GM12873 (cell line): ENCODE measurements around the gene HPX.

Experiments
- CTCF ChIP-seq: IDR thresholded peaks from 2 replicates; pipeline ENCODE4 v1.5.1; 2012; ENCODE audit warnings: low read depth, mild to moderate bottlenecking, moderate library complexity, low read length, control low read depth; ENCODE audit not compliant: insufficient read depth; ENCODE audit errors: missing control alignments

Gene HPX

GRCh38 chr11:6483015-6483414 lies 42.2 kb upstream of the HPX start:
- TF ChIP-seq CTCF, result no peak

GRCh38 chr11:6482441-6482840 lies 41.7 kb upstream of the HPX start:
- TF ChIP-seq CTCF, result no peak

GRCh38 chr11:6481924-6482275 lies 41.1 kb upstream of the HPX start:
- no peak for TF ChIP-seq CTCF

- TF ChIP-seq CTCF, result no peak
Measured at GRCh38 chr11:6481012-6481923, 40.5 kb upstream of the HPX start, which contains the start of the genes ARFIP2 and TIMM10B. Gene ARFIP2, minus strand, starts transcription at chr11:6481331. Its CDS starts 910 bp downstream, at chr11:6480421. Gene TIMM10B, plus strand, starts transcription at chr11:6481501. Its CDS starts 16 bp downstream, at chr11:6481517.

- TF ChIP-seq CTCF, result no peak
Measured at GRCh38 chr11:6480299-6480914, 39.6 kb upstream of the HPX start.

GRCh38 chr11:6476571-6476970 lies 35.8 kb upstream of the HPX start:
- TF ChIP-seq CTCF, result no peak

- TF ChIP-seq CTCF, result no peak
Measured at GRCh38 chr11:6475936-6476335, 35.1 kb upstream of the HPX start.
